Thoracic aorta (tissue), 2 donors: Measurements from ENCODE around the gene TLR8. TPM values are rescaled to one million over a fixed set of nuclear protein-coding genes. Genes with fewer than 3 reads are reported as not detected.
"Not testable (repeated sequence)": the region's sequence is repeated elsewhere in the genome, so short reads cannot be mapped to it uniquely, and the experiment has no call there.

ENCODE experiments used
- ATAC-seq: fragments of 150-250 bp; one replicate; pipeline ENCODE4 v1.8.0; 2017; ENCODE audit warnings: low read depth; ENCODE audit not compliant: insufficient number of reproducible peaks, low FRiP score
- DNase-seq: peaks from one replicate; pipeline ENCODE4 v3.0.0-alpha.2; 2020; ENCODE audit warnings: low spot score
- H3K27ac ChIP-seq, 2 donors: fragments of 200-600 bp; sonication (generic); 1 replicate in 1 of 2; 2 replicates in 1 of 2; pipeline ENCODE4 v1.5.1; 2016; ENCODE audit warnings: mild to moderate bottlenecking in 2 of 2, moderate library complexity in 2 of 2
- H3K27me3 ChIP-seq: fragments of 200-600 bp; sonication (generic); replicated peaks from 2 replicates; pipeline ENCODE4 v1.6.0; 2016; ENCODE audit warnings: mild to moderate bottlenecking; ENCODE audit not compliant: insufficient read depth
- H3K36me3 ChIP-seq: fragments of 200-600 bp; sonication (generic); one replicate; pipeline ENCODE4 v1.5.1; 2016
- H3K4me1 ChIP-seq, 2 donors: fragments of 200-600 bp; sonication (generic); 1 replicate in 1 of 2; 2 replicates in 1 of 2; pipeline versions ENCODE4 v1.5.1 to v1.6.0; 2016; ENCODE audit warnings: low read depth in 2 of 2, mild to moderate bottlenecking in 1 of 2; ENCODE audit not compliant: control insufficient read depth in 1 of 2
- H3K4me3 ChIP-seq: fragments of 200-600 bp; sonication (generic); 2 replicates; pipeline ENCODE4 v1.5.1; 2016; ENCODE audit warnings: mild to moderate bottlenecking
- H3K9me3 ChIP-seq: fragments of 200-600 bp; sonication (generic); 2 replicates; pipeline ENCODE4 v1.5.1; 2016
- total RNA-seq, 2 donors: library from RNA; depleted of rRNA; stranded (reverse); fragments of >200 nt; gene quantifications; one replicate each; pipeline versions ENCODE4 v1.1.0 to v1.2.3, GENCODE V29; 2016
- TF ChIP-seq, protein P1 (sequence below): fragments of 200-600 bp; sonication (generic); IDR thresholded peaks from one replicate; pipeline ENCODE4 v1.5.1; 2019; ENCODE audit warnings: antibody characterized with exemption

TLR8 gene
- total RNA-seq, 2 donors from 2014 or later: 3.4 to 6.1 TPM

DNA sequence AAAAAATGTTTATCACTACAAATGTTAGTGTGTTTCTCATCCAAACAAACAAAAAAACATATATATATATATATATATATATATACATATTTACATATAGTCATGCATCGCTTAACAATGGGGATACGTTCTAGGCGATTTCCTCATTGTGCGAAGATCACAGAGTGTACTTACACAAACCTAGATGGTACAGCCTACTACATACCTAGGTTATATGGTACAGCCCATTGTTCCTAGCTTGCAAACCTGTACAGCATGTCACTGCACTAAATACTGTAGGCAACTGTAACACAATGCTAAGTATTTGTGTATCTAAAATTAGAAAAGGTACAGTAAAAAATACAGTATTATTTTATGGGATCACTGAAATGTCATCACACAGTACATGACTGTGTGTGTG is 52.0 kb downstream of the TLR8 start:
- no peak for ATAC-seq
- H3K9me3 ChIP-seq: no peaks in the 10 kb centered on the region

DNA sequence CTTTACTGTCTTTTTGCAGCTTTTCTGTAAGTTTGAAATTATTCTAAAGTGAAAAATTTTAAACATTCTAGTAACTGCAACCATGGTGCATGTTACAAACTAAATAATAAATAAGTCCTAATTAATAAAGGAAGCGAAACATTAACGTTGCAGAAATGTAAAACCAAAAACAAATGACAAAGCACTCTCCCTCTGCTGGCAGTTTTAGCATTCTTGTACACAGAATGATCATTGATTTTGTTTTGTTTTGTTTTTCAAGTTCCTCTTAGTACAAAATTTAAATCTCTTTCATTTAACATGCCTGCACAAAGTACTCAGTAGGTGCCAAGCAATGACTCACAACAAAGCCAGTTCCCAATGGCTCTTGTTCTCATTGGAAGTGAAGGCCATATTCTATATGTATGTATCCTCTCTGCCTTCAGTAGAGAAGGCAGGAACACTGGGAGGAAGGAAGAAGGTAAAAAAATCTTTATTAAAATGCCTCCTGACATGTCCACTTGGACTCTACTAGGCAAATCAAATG is 54.8 kb downstream of the TLR8 start:
- Histone ChIP-seq H3K4me3 (no peak overlapping the region), H3K9me3 (no peaks in the 10 kb centered on the region), H3K4me1 (peaks cover 6 to 11% of the 10 kb centered on the region in 2 donors), H3K27me3 (no peaks in the 10 kb centered on the region), H3K27ac (no peak overlapping the region), H3K36me3 (no peaks in the 10 kb centered on the region)
- TF ChIP-seq, protein P1, sequence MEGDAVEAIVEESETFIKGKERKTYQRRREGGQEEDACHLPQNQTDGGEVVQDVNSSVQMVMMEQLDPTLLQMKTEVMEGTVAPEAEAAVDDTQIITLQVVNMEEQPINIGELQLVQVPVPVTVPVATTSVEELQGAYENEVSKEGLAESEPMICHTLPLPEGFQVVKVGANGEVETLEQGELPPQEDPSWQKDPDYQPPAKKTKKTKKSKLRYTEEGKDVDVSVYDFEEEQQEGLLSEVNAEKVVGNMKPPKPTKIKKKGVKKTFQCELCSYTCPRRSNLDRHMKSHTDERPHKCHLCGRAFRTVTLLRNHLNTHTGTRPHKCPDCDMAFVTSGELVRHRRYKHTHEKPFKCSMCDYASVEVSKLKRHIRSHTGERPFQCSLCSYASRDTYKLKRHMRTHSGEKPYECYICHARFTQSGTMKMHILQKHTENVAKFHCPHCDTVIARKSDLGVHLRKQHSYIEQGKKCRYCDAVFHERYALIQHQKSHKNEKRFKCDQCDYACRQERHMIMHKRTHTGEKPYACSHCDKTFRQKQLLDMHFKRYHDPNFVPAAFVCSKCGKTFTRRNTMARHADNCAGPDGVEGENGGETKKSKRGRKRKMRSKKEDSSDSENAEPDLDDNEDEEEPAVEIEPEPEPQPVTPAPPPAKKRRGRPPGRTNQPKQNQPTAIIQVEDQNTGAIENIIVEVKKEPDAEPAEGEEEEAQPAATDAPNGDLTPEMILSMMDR: no peak
- DNase-seq: no peak
- no peak for ATAC-seq

More for the DNA sequence above, 52.0 kb downstream of the TLR8 start:
- peaks cover 6 to 14% of the 10 kb centered on the region in 2 donors for H3K4me1 ChIP-seq
- no peak overlapping the region for H3K27ac ChIP-seq
- TF ChIP-seq, protein P1: no peak
- H3K27me3 ChIP-seq: no peaks in the 10 kb centered on the region
- no peak for DNase-seq
- no peak overlapping the region for H3K4me3 ChIP-seq
- no peaks in the 10 kb centered on the region for H3K36me3 ChIP-seq

DNA sequence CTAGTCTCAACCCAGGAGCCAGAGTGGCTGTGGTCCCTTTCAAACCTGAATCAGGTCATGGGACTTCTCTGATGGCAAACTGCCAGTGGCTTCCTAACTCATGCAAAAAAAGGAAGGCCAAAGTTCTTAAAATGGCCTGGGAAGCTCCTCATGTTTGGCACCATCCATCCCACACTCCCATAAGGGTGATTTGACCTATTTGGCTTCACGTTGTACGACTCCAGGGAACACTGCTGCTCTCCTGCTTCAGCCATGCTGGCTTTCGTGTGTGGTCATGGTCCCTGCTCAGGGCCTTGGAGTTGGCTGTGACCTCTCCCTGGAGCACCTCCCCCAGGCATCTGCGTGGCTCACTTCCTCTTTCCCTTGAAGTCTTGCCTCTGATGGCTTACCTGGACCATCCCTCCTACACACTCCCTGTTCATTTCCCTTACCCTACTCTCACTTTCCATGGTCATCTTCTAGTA is 55.7 kb downstream of the TLR8 start:
- no peaks in the 10 kb centered on the region for H3K36me3 ChIP-seq
- no peaks in the 10 kb centered on the region for H3K9me3 ChIP-seq
- no peak overlapping the region for H3K27ac ChIP-seq
- no peaks in the 10 kb centered on the region for H3K27me3 ChIP-seq
- H3K4me3 ChIP-seq: no peak overlapping the region
- TF ChIP-seq, protein P1: no peak
- H3K4me1 ChIP-seq: peaks cover 3 to 4% of the 10 kb centered on the region in 2 donors
- DNase-seq (no peak), ATAC-seq (no peak)

DNA sequence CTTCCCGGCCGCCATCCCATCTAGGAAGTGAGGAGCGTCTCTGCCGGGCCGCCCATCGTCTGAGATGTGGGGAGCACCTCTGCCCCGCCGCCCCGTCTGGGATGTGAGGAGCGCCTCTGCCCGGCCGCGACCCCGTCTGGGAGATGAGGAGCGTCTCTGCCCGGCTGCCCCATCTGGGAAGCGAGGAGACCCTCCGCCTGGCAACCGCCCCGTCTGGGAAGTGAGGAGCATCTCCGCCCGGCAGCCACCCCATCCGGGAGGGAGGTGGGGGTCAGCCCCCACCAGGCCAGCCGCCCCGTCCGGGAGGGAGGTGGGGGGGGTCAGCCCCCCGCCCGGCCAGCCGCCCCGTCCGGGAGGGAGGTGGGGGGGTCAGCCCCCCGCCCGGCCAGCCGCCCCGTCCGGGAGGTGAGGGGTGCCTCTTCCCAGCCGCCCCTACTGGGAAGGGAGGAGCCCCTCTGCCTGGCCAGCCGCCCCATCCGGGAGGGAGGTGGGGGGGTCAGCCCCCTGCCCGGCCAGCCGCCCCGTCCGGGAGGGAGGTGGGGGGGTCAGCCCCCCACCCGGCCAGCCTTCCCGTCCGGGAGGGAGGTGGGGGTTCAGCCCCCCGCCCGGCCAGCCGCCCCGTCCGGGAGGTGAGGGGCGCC is 56.9 kb downstream of the TLR8 start:
- H3K27me3 ChIP-seq, H3K9me3 ChIP-seq, H3K4me3 ChIP-seq, H3K36me3 ChIP-seq, ATAC-seq, DNase-seq, H3K27ac ChIP-seq, H3K4me1 ChIP-seq: not testable (repeated sequence)

DNA sequence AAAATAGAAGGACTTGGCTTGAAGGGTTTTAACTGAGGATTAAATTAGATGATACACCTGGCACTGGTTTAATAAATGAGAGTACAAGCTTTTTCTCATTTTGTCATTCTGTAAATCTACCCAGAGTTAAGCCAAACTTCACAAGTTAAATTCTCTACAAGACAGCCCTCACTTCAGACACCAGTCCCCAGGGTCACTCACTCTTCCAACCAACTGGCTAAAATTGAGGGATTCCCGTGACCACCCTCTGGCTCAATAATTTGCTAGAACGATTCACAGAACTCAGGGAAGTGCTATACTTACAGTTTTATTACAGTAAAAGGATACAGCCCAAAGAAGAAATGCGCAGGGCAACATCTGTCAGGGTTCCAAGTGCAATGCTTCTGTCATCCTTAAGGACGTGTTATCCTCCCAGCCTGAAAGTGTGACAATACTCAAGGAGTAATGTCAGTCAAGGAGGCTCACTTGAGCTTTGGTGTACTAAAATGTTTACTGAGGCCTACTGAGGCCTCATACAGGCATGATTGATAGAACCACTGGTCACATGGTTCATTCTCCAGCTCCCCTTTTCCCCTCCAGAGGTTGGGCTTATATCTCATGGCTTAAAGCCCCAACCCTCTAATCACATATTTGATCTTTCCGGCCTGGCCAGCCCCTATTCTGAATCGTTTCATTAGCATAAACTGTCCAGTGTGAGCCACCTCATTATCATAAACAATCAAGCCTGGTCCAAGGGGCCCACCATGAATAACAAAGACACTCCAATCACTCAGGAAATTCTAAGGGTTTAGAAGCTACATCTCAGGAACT is 58.9 kb downstream of the TLR8 start:
- no peaks in the 10 kb centered on the region for H3K36me3 ChIP-seq
- TF ChIP-seq, protein P1: no peak
- H3K9me3 ChIP-seq: no peaks in the 10 kb centered on the region
- no peaks in the 10 kb centered on the region for H3K27me3 ChIP-seq
- H3K27ac ChIP-seq: peak overlapping the region in 1 of 2 donors; percentile 28
- H3K4me1 ChIP-seq: peaks cover 0 to 3% of the 10 kb centered on the region in 2 donors
- ATAC-seq (no peak), DNase-seq (no peak)
- no peak overlapping the region for H3K4me3 ChIP-seq
